Activated CD4-positive, alpha-beta T cell treated with anti-CD3 and anti-CD28 coated beads, Interleukin-2, amount 10 ng/mL, durations not matched to agents 24 days and 14 days (primary cell): ENCODE data around the gene MOXD1. TPM values are rescaled to one million over a fixed set of nuclear protein-coding genes. Genes with fewer than 3 reads are reported as not detected.

Experiments
- DNase-seq: peaks from one replicate; pipeline ENCODE4 v3.0.0; 2022
- H3K27ac Mint-ChIP-seq: one replicate; pipeline ENCODE4 v1.8.0; 2022; ENCODE audit warnings: mild to moderate bottlenecking, mixed read lengths
- H3K27me3 Mint-ChIP-seq: one replicate; pipeline ENCODE4 v1.8.0; 2022; ENCODE audit warnings: mixed read lengths
- H3K36me3 Mint-ChIP-seq: one replicate; pipeline ENCODE4 v1.8.0; 2022; ENCODE audit warnings: low read depth, mild to moderate bottlenecking, mixed read lengths
- H3K4me1 Mint-ChIP-seq: one replicate; pipeline ENCODE4 v1.8.0; 2021; ENCODE audit warnings: mixed read lengths
- H3K4me3 Mint-ChIP-seq: one replicate; pipeline ENCODE4 v1.8.0; 2022; ENCODE audit warnings: mild to moderate bottlenecking, moderate library complexity, mixed read lengths
- H3K9me3 Mint-ChIP-seq: one replicate; pipeline ENCODE4 v1.8.0; 2021; ENCODE audit warnings: mixed read lengths
- intact Hi-C: fragments of 100-400 bp; cut with micrococcal nuclease; formaldehyde crosslinking; loops from one replicate; pipeline ENCODE4 v1.15.1; 2023
- total RNA-seq: library from RNA; stranded (reverse); gene quantifications from 2 replicates; pipeline ENCODE4 v1.2.3, GENCODE V29; 2022

The MOXD1 gene
- total RNA-seq, 1 donor from 2014 or later: not detected

DNA sequence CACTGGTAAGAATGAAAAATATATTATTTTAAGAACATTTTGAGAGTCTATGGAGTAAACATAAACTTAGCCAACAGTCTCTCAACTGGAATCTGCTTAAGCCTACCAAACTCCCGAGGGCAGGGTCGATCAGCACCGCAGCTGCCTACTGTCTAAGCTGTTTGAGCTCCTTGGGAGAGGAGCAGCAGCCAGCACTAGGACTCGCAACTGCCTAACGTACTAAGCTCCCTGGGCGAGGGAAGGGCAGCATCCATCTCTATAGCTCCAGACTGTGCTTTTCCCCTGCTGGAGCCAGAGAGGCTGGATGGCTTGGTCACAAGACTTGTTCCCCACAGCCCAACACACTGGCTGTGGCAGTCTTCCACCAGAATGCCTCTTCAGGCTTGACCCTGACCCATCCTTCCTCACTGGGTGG lies 96.4 kb downstream of the MOXD1 start:
- intact Hi-C loops: no loop called here
- Mint-ChIP-seq H3K27me3 (peaks cover 20% of the 10 kb centered on the region), H3K36me3 (no peaks in the 10 kb centered on the region), H3K9me3 (peaks cover 11% of the 10 kb centered on the region), H3K4me1 (no peaks in the 10 kb centered on the region), H3K4me3 (no peak overlapping the region), H3K27ac (no peak overlapping the region)
- no peak for DNase-seq

- peaks cover 24% of the 10 kb centered on the region for H3K27me3 Mint-ChIP-seq
- DNase-seq: peak; percentile 66
- no peak overlapping the region for H3K27ac Mint-ChIP-seq
- no peaks in the 10 kb centered on the region for H3K4me1 Mint-ChIP-seq
- H3K4me3 Mint-ChIP-seq: no peak overlapping the region
- intact Hi-C loops: loop anchor here (1.0 to 2.0 kb wide), 2 partner anchors 94 to 184 kb away; no protein-coding TSS in a partner anchor
- H3K9me3 Mint-ChIP-seq: no peaks in the 10 kb centered on the region
- no peaks in the 10 kb centered on the region for H3K36me3 Mint-ChIP-seq
Observed at GRCh38 chr6:132300323-132300949, 100.8 kb downstream of the MOXD1 start.

DNA sequence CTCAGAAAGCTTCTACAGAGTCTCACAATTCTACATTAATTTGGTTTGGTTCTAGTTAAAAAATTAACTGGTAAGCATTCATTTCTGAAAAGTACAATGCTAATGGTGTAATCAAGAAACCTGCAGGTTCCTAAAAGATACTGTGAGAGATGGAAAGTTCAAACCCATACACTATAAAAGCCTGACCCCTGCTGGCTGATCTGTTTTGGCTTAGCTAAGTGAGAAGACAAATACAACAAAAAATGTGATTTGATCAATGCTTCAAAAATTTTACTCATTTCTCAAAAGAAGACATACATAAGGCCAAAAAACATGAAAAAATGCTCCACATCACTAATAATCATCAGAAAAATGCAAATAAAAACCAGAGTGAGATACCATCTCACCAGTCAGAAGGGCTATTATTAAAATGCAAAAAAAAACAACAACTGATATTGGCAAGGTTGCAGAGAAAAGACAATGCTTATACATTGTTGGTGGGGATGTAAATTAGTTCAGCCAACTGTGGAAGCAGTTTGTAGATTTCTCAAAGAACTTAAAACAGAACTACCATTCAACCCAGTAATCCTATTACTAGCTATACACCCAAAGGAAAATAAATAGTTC lies 102.8 kb downstream of the MOXD1 start:
- no peaks in the 10 kb centered on the region for H3K36me3 Mint-ChIP-seq
- intact Hi-C loops: loop anchor here (1.0 kb wide), 1 partner anchor 19 kb away; no protein-coding TSS in a partner anchor
- H3K9me3 Mint-ChIP-seq: no peaks in the 10 kb centered on the region
- H3K27me3 Mint-ChIP-seq: peaks cover 32% of the 10 kb centered on the region
- peak; percentile 75 for DNase-seq
- H3K4me1 Mint-ChIP-seq: no peaks in the 10 kb centered on the region
- no peak overlapping the region for H3K27ac Mint-ChIP-seq
- no peak overlapping the region for H3K4me3 Mint-ChIP-seq

GRCh38 chr6:132289756-132290155 lies 111.5 kb downstream of the MOXD1 start:
- intact Hi-C loops: no loop called here
- no peaks in the 10 kb centered on the region for H3K9me3 Mint-ChIP-seq

GRCh38 chr6:132287101-132287500 lies 114.2 kb downstream of the MOXD1 start:
- H3K27ac Mint-ChIP-seq: no peak overlapping the region
- no peaks in the 10 kb centered on the region for H3K9me3 Mint-ChIP-seq
- no peak for DNase-seq
- no peaks in the 10 kb centered on the region for H3K4me1 Mint-ChIP-seq
- intact Hi-C loops: no loop called here
- no peak overlapping the region for H3K4me3 Mint-ChIP-seq
- no peaks in the 10 kb centered on the region for H3K36me3 Mint-ChIP-seq
- peaks cover 29% of the 10 kb centered on the region for H3K27me3 Mint-ChIP-seq

More at GRCh38 chr6:132289756-132290155, 111.5 kb downstream of the MOXD1 start:
- DNase-seq: no peak
- Mint-ChIP-seq H3K4me1 (no peaks in the 10 kb centered on the region), H3K4me3 (no peak overlapping the region), H3K36me3 (no peaks in the 10 kb centered on the region), H3K27me3 (peaks cover 28% of the 10 kb centered on the region), H3K27ac (no peak overlapping the region)

DNA sequence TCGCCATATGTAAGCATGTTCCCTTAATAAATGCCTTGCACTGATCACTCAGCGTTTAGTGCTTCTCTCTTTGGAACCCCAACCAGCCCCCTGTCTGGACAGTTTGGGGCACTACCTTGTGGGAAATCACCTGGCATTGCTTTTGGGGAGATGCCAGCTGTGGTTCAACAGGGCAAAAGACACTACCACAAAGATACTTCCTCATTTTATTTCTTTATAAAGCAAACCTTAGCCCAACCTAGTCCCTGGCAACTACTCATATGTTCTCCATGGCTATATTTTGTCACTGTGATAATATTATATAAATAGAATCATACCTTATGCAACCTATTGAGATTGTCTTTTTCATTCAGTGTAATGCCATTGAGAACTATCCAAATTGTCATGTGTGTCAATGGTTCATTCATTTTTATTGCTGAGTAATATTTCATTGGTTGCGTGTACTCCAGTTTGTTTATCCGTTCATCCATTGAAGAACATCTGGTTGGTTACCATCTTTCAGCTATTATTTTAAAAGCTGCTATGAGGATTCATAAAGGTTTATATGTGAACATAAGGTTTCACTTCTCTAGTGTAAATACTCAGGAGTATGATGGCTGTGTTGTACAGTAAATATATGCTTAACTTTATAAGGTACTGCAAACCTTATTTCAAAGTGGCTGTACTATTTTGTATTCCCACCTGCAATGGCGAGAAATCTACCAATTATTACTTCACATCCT lies 114.8 kb downstream of the MOXD1 start:
- no peak for DNase-seq
- peaks cover 33% of the 10 kb centered on the region for H3K27me3 Mint-ChIP-seq
- H3K9me3 Mint-ChIP-seq: no peaks in the 10 kb centered on the region
- intact Hi-C loops: no loop called here
- no peaks in the 10 kb centered on the region for H3K4me1 Mint-ChIP-seq
- no peak overlapping the region for H3K27ac Mint-ChIP-seq
- H3K36me3 Mint-ChIP-seq: no peaks in the 10 kb centered on the region
- H3K4me3 Mint-ChIP-seq: no peak overlapping the region

DNA sequence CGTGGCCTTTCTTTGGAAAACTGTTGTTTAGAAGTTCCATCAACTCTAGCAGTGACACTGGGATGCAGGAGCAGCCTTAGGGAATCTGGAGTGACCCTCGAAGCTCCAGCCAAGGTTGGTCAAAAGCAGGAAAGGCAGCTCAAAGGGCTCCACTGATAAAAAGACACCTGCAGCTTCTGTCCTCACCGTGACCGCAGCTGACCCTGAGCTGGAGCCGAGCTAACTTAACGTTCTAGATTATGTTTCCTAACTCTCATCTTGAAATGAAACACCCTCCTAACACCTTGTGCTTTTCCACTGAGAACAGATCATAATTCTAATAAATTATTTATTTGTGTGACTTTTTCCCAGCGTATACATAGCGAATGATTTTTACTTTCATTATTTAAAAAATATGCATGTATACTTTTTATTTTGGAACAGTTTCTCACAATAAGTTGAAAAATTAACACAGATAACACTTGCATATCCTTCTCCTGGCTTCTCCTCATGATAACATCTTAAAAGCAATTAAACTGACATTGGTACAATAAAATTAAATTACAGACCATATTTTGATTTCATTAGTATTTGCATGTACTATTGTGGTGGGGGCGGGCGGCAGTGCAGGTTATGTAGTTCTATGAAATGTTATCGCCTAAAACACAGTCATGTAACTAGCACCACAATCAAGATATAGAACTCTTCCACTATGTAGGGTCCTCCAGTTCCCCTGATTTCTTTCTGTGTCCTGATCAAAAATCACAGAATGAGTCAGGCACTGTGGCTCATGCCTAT lies 116.1 kb downstream of the MOXD1 start:
- DNase-seq: no peak
- H3K36me3 Mint-ChIP-seq: no peaks in the 10 kb centered on the region
- peaks cover 35% of the 10 kb centered on the region for H3K27me3 Mint-ChIP-seq
- H3K27ac Mint-ChIP-seq: no peak overlapping the region
- H3K4me1 Mint-ChIP-seq: no peaks in the 10 kb centered on the region
- no peaks in the 10 kb centered on the region for H3K9me3 Mint-ChIP-seq
- H3K4me3 Mint-ChIP-seq: no peak overlapping the region
- intact Hi-C loops: no loop called here

DNA sequence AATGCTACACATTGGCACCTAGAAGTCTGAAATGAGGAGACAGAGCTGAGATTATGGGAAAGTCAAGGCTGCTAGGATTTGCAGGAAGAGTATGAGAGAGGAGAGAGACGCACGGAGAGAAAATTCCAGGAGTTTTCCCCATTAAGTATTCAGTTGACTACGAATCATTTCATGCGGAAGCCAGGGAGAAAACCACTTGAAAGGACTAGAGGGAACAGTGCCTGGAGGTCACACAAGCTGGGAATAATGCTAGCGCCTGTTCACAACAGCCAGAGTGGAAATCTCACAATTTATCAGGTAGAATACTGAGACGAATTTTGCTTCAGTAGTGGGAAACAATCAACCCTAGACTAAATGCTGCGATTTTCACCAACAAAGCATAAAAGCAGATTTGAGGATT lies 118.6 kb downstream of the MOXD1 start:
- H3K27me3 Mint-ChIP-seq: peaks cover 27% of the 10 kb centered on the region
- H3K27ac Mint-ChIP-seq: no peak overlapping the region
- H3K4me1 Mint-ChIP-seq: peaks cover 2% of the 10 kb centered on the region
- intact Hi-C loops: no loop called here
- DNase-seq: no peak
- no peak overlapping the region for H3K4me3 Mint-ChIP-seq
- H3K9me3 Mint-ChIP-seq: no peaks in the 10 kb centered on the region
- H3K36me3 Mint-ChIP-seq: no peaks in the 10 kb centered on the region

- intact Hi-C loops: no loop called here
- Mint-ChIP-seq H3K4me3 (no peak overlapping the region), H3K27ac (no peak overlapping the region), H3K4me1 (peaks cover 2% of the 10 kb centered on the region), H3K9me3 (no peaks in the 10 kb centered on the region), H3K36me3 (no peaks in the 10 kb centered on the region), H3K27me3 (peaks cover 18% of the 10 kb centered on the region)
- no peak for DNase-seq
Observed at GRCh38 chr6:132280436-132280835, 120.8 kb downstream of the MOXD1 start.

DNA sequence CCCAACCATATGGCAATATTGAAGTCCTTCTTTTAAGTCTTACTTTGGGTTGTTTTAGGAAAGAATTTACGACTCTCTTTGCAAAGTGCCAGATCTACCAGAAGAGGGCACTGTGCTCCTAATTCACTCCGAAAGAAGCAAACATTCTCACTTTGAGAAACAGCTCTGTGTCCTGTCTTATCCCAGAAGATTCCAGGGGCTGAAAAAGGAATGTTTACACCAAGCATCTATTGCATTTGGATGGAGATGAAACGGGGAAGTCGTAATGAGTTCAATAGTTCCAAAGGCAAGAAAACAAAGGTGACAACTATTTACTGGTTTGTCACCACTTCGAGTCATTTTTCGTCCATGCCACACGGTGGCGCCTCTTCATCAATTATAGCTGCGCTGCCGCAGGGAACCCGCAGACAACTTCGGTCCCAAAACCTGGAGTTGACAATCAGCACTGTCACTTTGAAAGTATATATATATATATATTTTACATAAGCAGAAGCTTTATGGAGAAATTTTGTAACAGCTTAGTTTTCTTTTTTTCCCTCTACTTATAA lies 121.6 kb downstream of the MOXD1 start:
- H3K9me3 Mint-ChIP-seq: no peaks in the 10 kb centered on the region
- no peaks in the 10 kb centered on the region for H3K36me3 Mint-ChIP-seq
- peak overlapping the region; percentile 74 for H3K27ac Mint-ChIP-seq
- H3K4me3 Mint-ChIP-seq: peak overlapping the region; percentile 83
- peaks cover 15% of the 10 kb centered on the region for H3K27me3 Mint-ChIP-seq
- intact Hi-C loops: loop anchor here (1.0 to 2.0 kb wide), 3 partner anchors 19 to 205 kb away; no protein-coding TSS in a partner anchor
- peaks cover 2% of the 10 kb centered on the region for H3K4me1 Mint-ChIP-seq
- peak; percentile 90 for DNase-seq

GRCh38 chr6:132275066-132275970 lies 126.0 kb downstream of the MOXD1 start:
- Mint-ChIP-seq H3K4me1 (peaks cover 2% of the 10 kb centered on the region), H3K4me3 (no peak overlapping the region), H3K36me3 (no peaks in the 10 kb centered on the region), H3K9me3 (no peaks in the 10 kb centered on the region), H3K27me3 (peaks cover 4% of the 10 kb centered on the region), H3K27ac (no peak overlapping the region)
- no peak for DNase-seq
- intact Hi-C loops: no loop called here

- no peak for DNase-seq
- Mint-ChIP-seq H3K27ac (no peak overlapping the region), H3K4me1 (no peaks in the 10 kb centered on the region), H3K27me3 (peaks cover 4% of the 10 kb centered on the region), H3K4me3 (no peak overlapping the region), H3K9me3 (no peaks in the 10 kb centered on the region), H3K36me3 (no peaks in the 10 kb centered on the region)
- intact Hi-C loops: no loop called here
Observed at GRCh38 chr6:132272776-132273175, 128.5 kb downstream of the MOXD1 start.
